GM12878 (cell line): ENCODE measurements around the gene RPUSD3. TPM values are rescaled to one million over a fixed set of nuclear protein-coding genes. Genes with fewer than 3 reads are reported as not detected.

Experiments
- BCL11A ChIP-seq: IDR thresholded peaks from 2 replicates; pipeline ENCODE4 v1.6.1; 2011; ENCODE audit warnings: low read depth, low read length
- BCL3 ChIP-seq: IDR thresholded peaks from 2 replicates; pipeline ENCODE4 v1.6.1; 2011; ENCODE audit warnings: borderline replicate concordance, low read depth, mild to moderate bottlenecking, moderate library complexity, low read length; ENCODE audit not compliant: insufficient read depth, poor library complexity, severe bottlenecking
- CEBPB ChIP-seq, 2 experiments: fragments of 150-350 bp in 1 of 2; IDR thresholded peaks; 2 replicates each; pipeline ENCODE4 v1.6.1; 2012 to 2014; ENCODE audit warnings: low read depth in 2 of 2, low read length in 2 of 2, borderline replicate concordance in 1 of 2, inconsistent platforms in 1 of 2
- E2F8 ChIP-seq: fragments of 450-650 bp; IDR thresholded peaks from 2 replicates; pipeline ENCODE4 v1.6.1; 2018; ENCODE audit warnings: mild to moderate bottlenecking, low read depth, moderate library complexity; ENCODE audit not compliant: partially characterized antibody
- EGR1 ChIP-seq, 2 experiments: IDR thresholded peaks; 1 replicate in 1 of 2; 2 replicates in 1 of 2; pipeline ENCODE4 v1.6.1; 2011 to 2012; ENCODE audit warnings: low read depth in 2 of 2, low read length in 2 of 2, borderline replicate concordance in 1 of 2, mild to moderate bottlenecking in 1 of 2, moderate library complexity in 1 of 2
- GATAD2B ChIP-seq: fragments of 450-650 bp; conservative IDR thresholded peaks from 2 replicates; pipeline ENCODE4 v1.6.1; 2017; ENCODE audit warnings: low read depth, mild to moderate bottlenecking, moderate library complexity
- IKZF1 ChIP-seq: fragments of 450-650 bp; conservative IDR thresholded peaks from 2 replicates; pipeline ENCODE4 v1.6.1; 2017; ENCODE audit warnings: antibody characterized with exemption, mild to moderate bottlenecking
- NBN ChIP-seq: fragments of 450-650 bp; IDR thresholded peaks from 2 replicates; pipeline ENCODE4 v1.6.1; 2016
- POLR2AphosphoS2 ChIP-seq: IDR thresholded peaks from 2 replicates; pipeline ENCODE4 v1.6.1; 2011; ENCODE audit warnings: low read depth, mild to moderate bottlenecking, low read length, improper control_type of control experiment, moderate library complexity
- POLR2AphosphoS5 ChIP-seq: IDR thresholded peaks from 2 replicates; pipeline ENCODE4 v1.6.1; 2011; ENCODE audit warnings: mild to moderate bottlenecking, low read length, inconsistent platforms
- RBBP5 ChIP-seq: fragments of 200-600 bp; sonication (generic); conservative IDR thresholded peaks from 2 replicates; pipeline ENCODE4 v1.6.1; 2016
- REST ChIP-seq: IDR thresholded peaks from 2 replicates; pipeline ENCODE4 v1.6.1; 2012; ENCODE audit warnings: mild to moderate bottlenecking, low read depth, low read length
- RFX5 ChIP-seq: IDR thresholded peaks from 2 replicates; pipeline ENCODE4 v1.6.1; 2011; ENCODE audit warnings: low read depth, low read length, improper control_type of control experiment
- SP1 ChIP-seq: IDR thresholded peaks from one replicate; pipeline ENCODE4 v1.6.1; 2011; ENCODE audit warnings: low read depth, low read length
- STAT3 ChIP-seq: IDR thresholded peaks from 2 replicates; pipeline ENCODE4 v1.6.1; 2011; ENCODE audit warnings: low read depth, low read length, improper control_type of control experiment
- TCF12 ChIP-seq: IDR thresholded peaks from 2 replicates; pipeline ENCODE4 v1.6.1; 2011; ENCODE audit warnings: low read depth, mild to moderate bottlenecking, low read length
- ZNF384 ChIP-seq: IDR thresholded peaks from 2 replicates; pipeline ENCODE4 v1.6.1; 2012; ENCODE audit warnings: low read depth, mild to moderate bottlenecking, low read length, improper control_type of control experiment, borderline replicate concordance
- polyA plus RNA-seq, 11 experiments: library from polyadenylated mRNA; depleted of rRNA in 4 of 11; unstranded in 6 of 11; stranded (reverse) in 5 of 11; fragments of >200 nt; fragmentation: Nextera tagmentation in 4 of 11; fragmentation: Illumina TruSeq in 1 of 11; extraction: Ambion mirVana in 4 of 11; extraction: Trizol in 1 of 11; gene quantifications; 1 replicate in 1 of 11; 2 replicates in 10 of 11; pipeline versions ENCODE4 v1.2.1 to v1.2.3, GENCODE V29; 2011 to 2016; ENCODE audit warnings: inconsistent platforms in 2 of 11, missing spikeins in 2 of 11, low read depth in 1 of 11
- total RNA-seq, 4 experiments: library from RNA; depleted of rRNA in 3 of 4; stranded (reverse); fragments of >200 nt in 3 of 4; fragmentation: Illumina TruSeq in 1 of 4; extraction: Trizol in 1 of 4; gene quantifications; 2 replicates each; pipeline versions ENCODE4 v1.2.1 to v1.2.3, GENCODE V29; 2013 to 2021
- TF ChIP-seq, protein P1 (sequence below): fragments of 450-650 bp; IDR thresholded peaks from 2 replicates; pipeline ENCODE4 v1.6.1; 2016; ENCODE audit warnings: mild to moderate bottlenecking

RPUSD3 gene
- total and polyA plus RNA-seq, 10 of the 15 experiments (the other 5 are each of a cell fraction or from before 2014, with no cell fraction given): 6.4 to 72.9 (median 41.8) TPM

- peak; percentile 86 for TF ChIP-seq IKZF1
- TF ChIP-seq, protein P1, sequence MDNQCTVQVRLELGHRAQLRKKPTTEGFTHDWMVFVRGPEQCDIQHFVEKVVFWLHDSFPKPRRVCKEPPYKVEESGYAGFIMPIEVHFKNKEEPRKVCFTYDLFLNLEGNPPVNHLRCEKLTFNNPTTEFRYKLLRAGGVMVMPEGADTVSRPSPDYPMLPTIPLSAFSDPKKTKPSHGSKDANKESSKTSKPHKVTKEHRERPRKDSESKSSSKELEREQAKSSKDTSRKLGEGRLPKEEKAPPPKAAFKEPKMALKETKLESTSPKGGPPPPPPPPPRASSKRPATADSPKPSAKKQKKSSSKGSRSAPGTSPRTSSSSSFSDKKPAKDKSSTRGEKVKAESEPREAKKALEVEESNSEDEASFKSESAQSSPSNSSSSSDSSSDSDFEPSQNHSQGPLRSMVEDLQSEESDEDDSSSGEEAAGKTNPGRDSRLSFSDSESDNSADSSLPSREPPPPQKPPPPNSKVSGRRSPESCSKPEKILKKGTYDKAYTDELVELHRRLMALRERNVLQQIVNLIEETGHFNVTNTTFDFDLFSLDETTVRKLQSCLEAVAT: peak; percentile 61; the same call in 1 of the 2 replicates
- TF ChIP-seq POLR2AphosphoS5: peak; percentile 94
- no peak for TF ChIP-seq RFX5
- peak; percentile 57; the same call in 1 of the 2 replicates for TF ChIP-seq TCF12
- TF ChIP-seq BCL11A: no peak
- peak; percentile 92 for TF ChIP-seq NBN
- TF ChIP-seq STAT3: no peak
- TF ChIP-seq EGR1 (IDR thresholded peaks at IDR 0.05; ENCODE audit: borderline replicate concordance in 1 of 2, low read depth in 2 of 2, low read length in 2 of 2): peak; percentile 18 to 99
- no peak for TF ChIP-seq REST
- 0 out of 2 replicates have a peak, but pooled peaks have one; percentile 20 for TF ChIP-seq RBBP5
- peak; percentile 58; the same call in 1 of the 2 replicates for TF ChIP-seq POLR2AphosphoS2
- TF ChIP-seq ZNF384: no peak
- peak; percentile 99 for TF ChIP-seq GATAD2B
- TF ChIP-seq CEBPB (IDR thresholded peaks at IDR 0.05; ENCODE audit: borderline replicate concordance in 1 of 2, low read depth in 2 of 2, low read length in 2 of 2): peak in 1 of 2 experiments; percentile 43; a peak in 1 of 4 replicates
- TF ChIP-seq SP1: peak; percentile 27
- no peak for TF ChIP-seq BCL3
- no peak for TF ChIP-seq E2F8
These were observed 46.7 kb upstream of the RPUSD3 start, which contains the start of gene JAGN1 (continued) for GRCh38 chr3:9890249-9891071.
